Glomerular visceral epithelial cell (primary cell): ENCODE measurements around the gene CFAP91.

Experiments
- DNase-seq: peaks from one replicate; pipeline ENCODE4 v3.0.0-alpha.2; 2016; ENCODE audit errors: extremely low spot score

CFAP91 gene

GRCh38 chr3:119743921-119744320, 41.1 kb downstream of the CFAP91 start:
- no peak for DNase-seq

GRCh38 chr3:119745942-119746341, 43.1 kb downstream of the CFAP91 start:
- DNase-seq, result no peak

- DNase-seq, result no peak
These were observed 43.6 kb downstream of the CFAP91 start for GRCh38 chr3:119746423-119746822.

- DNase-seq, result no peak
These were observed 44.5 kb downstream of the CFAP91 start for GRCh38 chr3:119747357-119747756.

- peak; percentile 28 for DNase-seq
These were observed 46.2 kb downstream of the CFAP91 start for GRCh38 chr3:119748991-119749390.

- DNase-seq, result no peak
These were observed 48.6 kb downstream of the CFAP91 start for GRCh38 chr3:119751423-119751822.
